OCI-LY7 (cell line): ENCODE data around the gene RNF43.

Experiments used
- CTCF ChIP-seq: fragments of 200-600 bp; sonication (generic); conservative IDR thresholded peaks from 2 replicates; pipeline ENCODE4 v1.5.1; 2014; ENCODE audit warnings: mild to moderate bottlenecking, antibody characterized with exemption, low read length, moderate library complexity, mixed read lengths
- EZH2phosphoT487 ChIP-seq: fragments of 200-600 bp; sonication (generic); IDR thresholded peaks from 2 replicates; pipeline ENCODE4 v1.6.1; 2018; ENCODE audit warnings: low read depth, borderline replicate concordance, mild to moderate bottlenecking, mixed run types, antibody characterized with exemption, low read length, moderate library complexity, mixed read lengths

DNA sequence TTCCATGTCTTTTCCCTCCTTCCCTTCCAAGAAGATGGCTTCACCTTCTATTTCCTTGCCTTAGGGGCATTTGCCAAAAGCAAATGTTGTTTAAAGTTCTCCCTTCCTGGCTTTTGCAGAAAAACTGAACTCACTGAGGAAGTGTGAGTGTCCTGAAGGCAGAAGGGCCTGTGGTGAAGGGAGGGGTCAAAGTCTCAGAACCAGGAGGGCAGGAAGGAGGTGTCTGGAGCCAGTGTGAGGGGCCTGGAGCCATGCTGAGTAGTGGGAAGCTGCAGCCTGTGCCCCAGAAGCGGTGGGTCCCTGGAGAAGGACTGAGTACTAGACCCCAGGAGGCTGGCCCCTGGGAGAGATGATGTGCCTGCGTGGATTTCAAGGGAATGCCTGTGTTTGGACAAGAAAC lies 41.5 kb downstream of the RNF43 start:
- TF ChIP-seq CTCF (no peak), EZH2phosphoT487 (no peak)
